Lower lobe of right lung (tissue), 2 donors: ENCODE data around the gene PLEKHG4B. TPM values are rescaled to one million over a fixed set of nuclear protein-coding genes. Genes with fewer than 3 reads are reported as not detected.

Experiments
- ATAC-seq, 2 donors: fragments of 200-7000 bp; cut with Tn5 transposase; one replicate each; pipeline ENCODE4 v1.9.1; 2020 to 2022; ENCODE audit warnings: mild to moderate bottlenecking in 2 of 2, moderate library complexity in 2 of 2
- DNase-seq: peaks from one replicate; pipeline ENCODE4 v3.0.0-alpha.2; 2020
- H3K27ac ChIP-seq: fragments of 200-600 bp; one replicate; pipeline ENCODE4 v1.8.0; 2022
- H3K27me3 ChIP-seq: fragments of 200-600 bp; one replicate; pipeline ENCODE4 v1.8.0; 2022; ENCODE audit warnings: low read depth
- H3K36me3 ChIP-seq: fragments of 200-600 bp; one replicate; pipeline ENCODE4 v1.8.0; 2022; ENCODE audit warnings: mild to moderate bottlenecking
- H3K4me1 ChIP-seq: fragments of 200-600 bp; one replicate; pipeline ENCODE4 v1.8.0; 2022
- H3K4me3 ChIP-seq: fragments of 200-600 bp; one replicate; pipeline ENCODE4 v1.8.0; 2022; ENCODE audit warnings: mild to moderate bottlenecking
- H3K9me3 ChIP-seq: fragments of 200-600 bp; one replicate; pipeline ENCODE4 v1.8.0; 2022
- CTCF ChIP-seq: fragments of 200-600 bp; IDR thresholded peaks from one replicate; pipeline ENCODE4 v1.8.0; 2022; ENCODE audit warnings: antibody characterized with exemption, mild to moderate bottlenecking
- intact Hi-C: fragments of 100-400 bp; cut with DNase I; formaldehyde crosslinking; loops from one replicate; pipeline ENCODE4 v1.11.0; 2022
- total RNA-seq: library from RNA; stranded (reverse); fragmentation: NEBNext Ultra II Directional; extraction: Animal tissue kit (Norgen Biotek cat#: 25700); gene quantifications from one replicate; pipeline ENCODE4 v1.2.1, GENCODE V29; 2021
- donor health status: DM: no; HTN: yes; CAD: no; lungs with severe emphysema.

PLEKHG4B gene
- total RNA-seq, 1 donor from 2014 or later = 2.7 TPM

- Histone ChIP-seq H3K27me3 (no peaks in the 10 kb centered on the region), H3K4me1 (no peaks in the 10 kb centered on the region), H3K27ac (no peak overlapping the region), H3K36me3 (no peaks in the 10 kb centered on the region), H3K9me3 (no peaks in the 10 kb centered on the region), H3K4me3 (no peak overlapping the region)
- DNase-seq (no peak), ATAC-seq (no peak)
- intact Hi-C loops = no loop called here
- TF ChIP-seq CTCF = no peak
Measured at GRCh38 chr5:160921-161802, 69.2 kb downstream of the PLEKHG4B start.

- Histone ChIP-seq H3K27me3 (no peaks in the 10 kb centered on the region), H3K4me1 (no peaks in the 10 kb centered on the region), H3K4me3 (no peak overlapping the region), H3K9me3 (no peaks in the 10 kb centered on the region), H3K36me3 (no peaks in the 10 kb centered on the region), H3K27ac (no peak overlapping the region)
- no peak for TF ChIP-seq CTCF
- intact Hi-C loops = no loop called here
- DNase-seq = no peak
- no peak for ATAC-seq
Measured at GRCh38 chr5:161803-162110, 69.8 kb downstream of the PLEKHG4B start.

GRCh38 chr5:162190-162564 is 70.2 kb downstream of the PLEKHG4B start:
- DNase-seq (no peak), ATAC-seq (peak in 1 of 2 donors; percentile 7)
- H3K4me3 ChIP-seq = no peak overlapping the region
- H3K27ac ChIP-seq = no peak overlapping the region
- H3K27me3 ChIP-seq = no peaks in the 10 kb centered on the region
- intact Hi-C loops = no loop called here
- no peaks in the 10 kb centered on the region for H3K9me3 ChIP-seq
- no peak for TF ChIP-seq CTCF
- H3K4me1 ChIP-seq = no peaks in the 10 kb centered on the region
- H3K36me3 ChIP-seq = no peaks in the 10 kb centered on the region

- Histone ChIP-seq H3K4me3 (no peak overlapping the region), H3K27ac (no peak overlapping the region), H3K27me3 (no peaks in the 10 kb centered on the region), H3K36me3 (no peaks in the 10 kb centered on the region), H3K9me3 (no peaks in the 10 kb centered on the region), H3K4me1 (no peaks in the 10 kb centered on the region)
- intact Hi-C loops = no loop called here
- DNase-seq = no peak
- ATAC-seq = peak; percentile 9 to 22
- TF ChIP-seq CTCF = no peak
Measured at GRCh38 chr5:162565-163337, 70.8 kb downstream of the PLEKHG4B start.

GRCh38 chr5:163338-163620 is 71.3 kb downstream of the PLEKHG4B start:
- Histone ChIP-seq H3K36me3 (no peaks in the 10 kb centered on the region), H3K4me3 (no peak overlapping the region), H3K27me3 (no peaks in the 10 kb centered on the region), H3K4me1 (no peaks in the 10 kb centered on the region), H3K9me3 (no peaks in the 10 kb centered on the region), H3K27ac (no peak overlapping the region)
- intact Hi-C loops = no loop called here
- TF ChIP-seq CTCF = no peak
- DNase-seq (no peak), ATAC-seq (no peak)
